GM18499 (cell line): Measurements from ENCODE around the gene PHF23.

Experiments
- ATAC-seq: cut with Tn5 transposase; IDR thresholded peaks from one replicate; pipeline ENCODE4 v1.9.1; 2021; ENCODE audit warnings: moderate number of reproducible peaks; ENCODE audit not compliant: insufficient read depth, unreplicated experiment

PHF23 gene

DNA sequence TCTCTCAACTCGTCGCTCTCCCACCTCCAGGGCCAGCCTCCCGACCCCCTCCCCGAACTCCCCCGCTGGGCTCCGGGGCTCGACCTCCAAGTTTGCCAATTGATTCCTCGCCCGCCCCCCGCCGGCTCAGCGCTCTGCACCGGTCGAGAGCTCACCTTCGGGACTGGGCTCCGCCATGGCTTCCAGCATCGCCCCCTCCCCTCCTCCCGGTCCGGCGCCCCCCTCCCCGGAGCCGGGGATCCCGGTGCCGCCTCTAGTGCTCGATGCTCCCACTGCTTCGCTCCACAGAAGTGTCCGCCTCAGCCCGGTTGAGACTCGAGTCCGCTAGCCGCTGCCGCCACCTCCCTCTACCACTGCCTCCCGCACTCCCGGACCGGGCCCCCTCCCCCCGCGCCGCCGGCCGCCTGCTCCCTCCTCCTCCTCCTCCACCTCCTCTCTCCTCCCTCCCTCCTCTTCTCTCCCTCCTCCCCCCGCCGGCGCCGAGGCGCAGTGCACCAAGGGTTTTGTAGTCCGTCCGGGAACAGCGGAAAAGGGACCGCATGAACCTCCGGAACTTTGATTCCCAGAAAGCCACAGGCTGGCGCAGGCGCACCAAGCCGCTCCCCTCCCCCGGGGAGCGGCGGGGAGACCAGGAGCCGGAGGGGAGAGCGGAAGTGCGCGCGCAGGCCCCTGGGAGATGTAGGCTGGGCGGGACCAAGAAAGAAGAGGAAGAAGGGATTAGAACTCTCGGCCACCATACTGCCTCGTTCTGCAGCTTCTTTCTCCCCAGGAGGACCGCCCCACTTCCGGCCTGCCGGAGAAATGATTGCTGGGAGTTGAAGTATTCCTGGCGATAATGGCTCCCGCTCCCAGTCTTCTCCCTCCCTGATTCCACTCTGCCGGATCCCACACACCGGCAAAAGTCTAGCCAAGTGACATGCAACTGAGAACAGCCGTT lies at the start of gene PHF23:
Gene PHF23 (minus strand): TSS at position 367 of the 937 bp plus-strand sequence. CDS start 178 bp downstream, at position 189.
- peak; percentile 32 for ATAC-seq

DNA sequence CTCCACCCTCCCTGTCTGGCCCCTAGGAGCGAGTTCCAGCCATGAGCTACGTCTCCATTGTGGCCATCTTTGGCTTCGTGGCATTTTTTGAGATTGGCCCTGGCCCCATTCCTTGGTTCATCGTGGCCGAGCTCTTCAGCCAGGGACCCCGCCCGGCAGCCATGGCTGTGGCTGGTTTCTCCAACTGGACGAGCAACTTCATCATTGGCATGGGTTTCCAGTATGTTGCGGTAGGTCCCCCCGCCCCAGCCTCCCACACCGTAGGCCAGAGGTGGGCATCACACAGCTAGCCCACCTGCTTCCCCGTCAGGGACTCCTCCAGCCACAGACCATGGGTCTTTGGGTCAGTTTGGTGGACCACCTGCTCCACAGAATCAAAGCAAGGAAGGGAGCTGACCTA lies 46.4 kb upstream of the PHF23 start:
- ATAC-seq = no peak

DNA sequence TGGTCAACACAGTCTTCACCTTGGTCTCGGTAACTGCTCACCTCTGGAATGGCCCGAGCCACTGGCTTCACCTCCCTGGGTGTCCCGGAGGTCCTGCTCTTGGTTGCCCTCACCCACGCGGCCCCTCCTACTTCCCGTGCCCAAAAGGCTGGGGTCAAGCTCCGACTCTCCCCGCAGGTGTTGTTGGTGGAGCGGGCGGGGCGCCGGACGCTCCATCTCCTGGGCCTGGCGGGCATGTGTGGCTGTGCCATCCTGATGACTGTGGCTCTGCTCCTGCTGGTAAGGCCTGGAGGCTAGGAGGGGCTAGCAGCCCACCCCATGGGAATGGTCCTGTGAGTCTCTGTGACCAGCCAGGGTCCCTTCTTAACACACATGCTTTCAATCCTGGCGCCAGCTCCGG lies 45.7 kb upstream of the PHF23 start:
- ATAC-seq = no peak

DNA sequence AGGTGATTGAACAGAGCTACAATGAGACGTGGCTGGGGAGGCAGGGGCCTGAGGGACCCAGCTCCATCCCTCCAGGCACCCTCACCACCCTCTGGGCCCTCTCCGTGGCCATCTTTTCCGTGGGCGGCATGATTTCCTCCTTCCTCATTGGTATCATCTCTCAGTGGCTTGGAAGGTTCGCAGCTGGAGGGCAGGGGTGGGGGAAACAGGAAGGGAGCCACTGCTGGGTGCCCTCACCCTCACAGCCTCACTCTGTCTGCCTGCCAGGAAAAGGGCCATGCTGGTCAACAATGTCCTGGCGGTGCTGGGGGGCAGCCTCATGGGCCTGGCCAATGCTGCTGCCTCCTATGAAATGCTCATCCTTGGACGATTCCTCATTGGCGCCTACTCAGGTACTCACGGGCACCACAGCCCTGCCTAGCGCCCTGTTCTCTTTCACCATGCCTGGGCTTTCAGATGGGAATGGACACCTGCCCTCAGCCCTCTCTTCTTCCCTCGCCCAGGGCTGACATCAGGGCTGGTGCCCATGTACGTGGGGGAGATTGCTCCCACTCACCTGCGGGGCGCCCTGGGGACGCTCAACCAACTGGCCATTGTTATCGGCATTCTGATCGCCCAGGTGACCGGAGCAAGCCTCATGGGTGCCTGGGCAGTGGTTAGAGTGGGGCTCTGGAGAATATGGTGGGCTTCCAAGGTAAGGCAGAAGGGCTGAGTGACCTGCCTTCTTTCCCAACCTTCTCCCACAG lies 44.4 kb upstream of the PHF23 start:
- no peak for ATAC-seq

DNA sequence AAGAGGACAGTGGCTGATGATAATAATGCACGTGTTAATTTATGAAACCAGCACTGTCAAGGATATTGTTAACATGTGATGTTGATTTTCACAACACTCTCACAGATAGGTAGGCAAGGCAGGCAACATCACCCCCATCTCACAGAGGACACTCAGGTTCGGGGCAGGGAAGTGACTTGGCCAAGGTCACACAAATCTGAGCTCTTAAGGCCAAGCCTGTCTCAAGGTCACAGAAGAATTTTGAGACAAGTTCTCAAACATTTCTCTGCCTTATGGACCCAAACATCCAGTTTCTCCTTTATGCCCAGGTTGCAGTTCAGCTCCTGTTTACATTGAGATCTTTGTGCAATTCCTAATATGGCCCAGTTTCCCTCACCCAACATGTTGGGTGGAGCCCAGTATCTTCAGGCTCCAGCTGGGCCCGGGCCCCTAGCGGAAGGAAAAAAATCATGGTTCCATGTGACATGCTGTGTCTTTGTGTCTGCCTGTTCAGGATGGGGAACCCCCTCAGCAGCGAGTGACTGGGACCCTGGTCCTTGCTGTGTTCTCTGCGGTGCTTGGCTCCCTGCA lies 43.6 kb upstream of the PHF23 start:
- no peak for ATAC-seq

DNA sequence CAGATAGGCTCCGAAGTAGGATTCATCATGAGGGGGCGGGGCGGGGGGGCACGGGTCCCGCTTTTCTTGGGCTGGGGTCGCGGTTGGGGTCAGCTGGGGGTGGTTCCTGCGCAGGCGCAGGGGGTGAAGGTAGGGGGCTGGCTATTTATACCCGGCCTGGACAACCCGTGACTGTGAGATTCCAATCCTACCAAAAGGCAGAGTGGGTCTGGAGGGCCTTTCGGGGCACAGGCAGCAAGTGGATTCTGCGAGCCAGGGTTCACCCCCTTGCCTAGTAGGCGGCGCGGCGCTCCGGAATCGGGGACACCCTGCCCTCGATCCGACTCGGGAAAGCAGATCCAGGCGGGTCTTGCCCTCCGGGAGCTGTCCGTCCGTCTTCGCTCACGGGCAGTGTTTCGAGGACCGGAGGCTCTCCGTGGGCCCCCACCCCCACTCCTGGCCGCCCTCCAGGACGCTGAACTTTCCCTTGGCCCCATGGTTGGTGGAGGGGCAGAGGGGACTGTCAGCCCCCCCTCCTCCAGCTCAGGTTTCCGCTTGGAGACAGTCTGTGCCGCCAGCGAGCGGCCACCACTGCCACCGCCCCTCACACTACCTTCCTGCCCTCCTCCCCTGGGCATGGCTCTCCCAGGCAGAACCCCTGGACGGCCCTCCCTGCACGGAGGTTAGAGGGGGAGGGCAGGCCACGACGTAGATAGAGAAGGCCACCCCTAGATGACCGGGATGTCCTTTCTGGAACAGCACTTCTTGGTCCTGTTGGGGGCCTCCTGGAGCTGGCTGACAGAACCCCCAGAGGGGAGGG lies 42.9 kb upstream of the PHF23 start:
- no peak for ATAC-seq

DNA sequence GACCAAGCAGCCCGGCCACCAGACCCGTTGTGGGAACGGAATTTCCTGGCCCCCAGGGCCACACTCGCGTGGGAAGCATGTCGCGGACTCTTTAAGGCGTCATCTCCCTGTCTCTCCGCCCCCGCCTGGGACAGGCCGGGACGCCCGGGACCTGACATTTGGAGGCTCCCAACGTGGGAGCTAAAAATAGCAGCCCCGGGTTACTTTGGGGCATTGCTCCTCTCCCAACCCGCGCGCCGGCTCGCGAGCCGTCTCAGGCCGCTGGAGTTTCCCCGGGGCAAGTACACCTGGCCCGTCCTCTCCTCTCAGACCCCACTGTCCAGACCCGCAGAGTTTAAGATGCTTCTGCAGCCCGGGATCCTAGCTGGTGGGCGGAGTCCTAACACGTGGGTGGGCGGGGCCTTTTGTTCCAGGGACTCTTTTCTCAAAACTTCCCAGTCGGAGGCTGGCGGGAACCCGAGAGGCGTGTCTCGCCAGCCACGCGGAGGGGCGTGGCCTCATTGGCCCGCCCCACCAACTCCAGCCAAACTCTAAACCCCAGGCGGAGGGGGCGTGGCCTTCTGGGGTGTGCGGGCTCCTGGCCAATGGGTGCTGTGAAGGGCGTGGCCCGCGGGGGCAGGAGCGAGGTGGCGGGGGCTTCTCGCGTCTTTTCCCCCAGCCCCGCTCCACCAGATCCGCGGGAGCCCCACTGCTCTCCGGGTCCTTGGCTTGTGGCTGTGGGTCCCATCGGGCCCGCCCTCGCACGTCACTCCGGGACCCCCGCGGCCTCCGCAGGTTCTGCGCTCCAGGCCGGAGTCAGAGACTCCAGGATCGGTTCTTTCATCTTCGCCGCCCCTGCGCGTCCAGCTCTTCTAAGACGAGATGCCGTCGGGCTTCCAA lies 42.1 kb upstream of the PHF23 start, which contains the start of gene SLC2A4:
Gene SLC2A4 (plus strand): TSS at position 645 of the 879 bp plus-strand sequence. CDS start 217 bp downstream, at position 862.
- ATAC-seq = no peak

DNA sequence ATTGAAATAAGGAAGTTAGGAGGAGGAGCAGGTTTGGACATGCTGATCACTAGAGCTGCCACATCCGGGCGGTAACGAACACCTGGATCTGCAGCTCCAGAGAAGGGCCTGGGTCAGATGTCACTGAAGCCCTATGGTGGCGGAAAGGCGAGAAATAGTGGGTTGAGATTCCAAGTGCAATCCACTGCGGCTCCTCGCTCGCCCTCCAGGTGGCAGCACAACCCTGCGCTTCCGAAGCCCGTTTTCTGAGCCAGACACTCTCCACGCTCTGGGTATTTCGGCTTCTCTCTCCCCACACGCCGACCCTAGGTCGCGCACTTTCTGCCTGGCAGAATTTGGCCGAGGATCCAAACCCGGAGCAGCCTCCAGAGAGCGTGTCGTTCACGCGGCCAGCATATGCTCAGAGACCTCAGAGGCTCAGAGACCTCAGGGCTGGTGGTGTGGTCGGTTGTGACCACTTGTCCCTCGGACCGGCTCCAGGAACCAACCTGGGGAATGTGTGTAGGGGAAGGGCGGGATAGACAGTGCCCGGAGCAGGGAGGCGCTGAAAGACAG lies 41.3 kb upstream of the PHF23 start:
- ATAC-seq = no peak

DNA sequence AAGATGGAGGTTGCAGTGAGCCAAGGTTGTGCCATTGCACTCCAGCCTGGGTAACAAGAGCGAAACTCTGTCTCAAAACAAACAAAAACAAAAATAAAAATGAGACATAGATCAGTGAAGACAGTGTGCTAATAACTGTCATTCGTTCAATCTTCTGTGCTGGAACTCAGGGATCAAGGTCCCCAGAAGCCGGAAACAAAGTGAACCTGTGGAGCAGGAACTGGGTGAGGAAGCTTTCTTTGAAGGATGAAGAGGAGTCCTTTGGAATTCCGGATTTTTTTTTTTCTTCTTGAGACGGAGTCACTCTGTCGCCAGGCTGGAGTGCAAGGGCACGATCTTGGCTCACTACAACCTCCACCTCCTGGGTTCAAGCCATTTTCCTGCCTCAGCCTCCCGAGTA lies 40.2 kb upstream of the PHF23 start:
- ATAC-seq = no peak

DNA sequence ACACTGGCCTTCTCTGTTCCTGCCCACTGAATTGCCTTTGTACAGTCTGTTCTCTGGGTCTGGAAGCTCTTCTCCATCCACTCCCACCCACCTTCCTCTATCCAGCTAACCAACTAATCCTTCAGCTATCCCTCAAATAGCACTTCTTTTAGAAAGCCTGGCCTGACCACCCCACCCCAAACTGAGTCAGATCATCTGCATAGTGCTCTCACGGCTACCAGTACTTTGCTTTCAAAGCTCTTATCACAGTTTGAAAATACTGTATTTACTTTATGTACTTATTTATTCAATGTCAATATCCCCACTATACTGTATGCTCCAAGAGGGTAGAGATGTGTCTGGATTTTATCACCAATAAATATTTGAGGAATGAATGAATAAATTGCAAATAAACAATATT lies 27.5 kb upstream of the PHF23 start:
- no peak for ATAC-seq

DNA sequence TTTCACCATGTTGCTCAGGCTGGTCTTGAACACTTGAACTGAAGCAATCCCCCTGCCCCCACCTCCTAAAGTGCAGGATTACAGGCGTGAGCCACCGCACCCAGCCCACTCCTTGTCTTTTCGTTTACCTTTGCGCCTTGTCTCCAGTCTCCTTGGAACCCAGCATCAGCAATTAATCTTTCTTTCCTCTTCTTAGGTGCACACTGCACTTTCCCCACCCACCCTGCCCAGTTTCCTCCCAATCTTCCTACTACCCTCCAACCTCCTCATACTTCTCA lies 24.5 kb upstream of the PHF23 start:
- no peak for ATAC-seq

DNA sequence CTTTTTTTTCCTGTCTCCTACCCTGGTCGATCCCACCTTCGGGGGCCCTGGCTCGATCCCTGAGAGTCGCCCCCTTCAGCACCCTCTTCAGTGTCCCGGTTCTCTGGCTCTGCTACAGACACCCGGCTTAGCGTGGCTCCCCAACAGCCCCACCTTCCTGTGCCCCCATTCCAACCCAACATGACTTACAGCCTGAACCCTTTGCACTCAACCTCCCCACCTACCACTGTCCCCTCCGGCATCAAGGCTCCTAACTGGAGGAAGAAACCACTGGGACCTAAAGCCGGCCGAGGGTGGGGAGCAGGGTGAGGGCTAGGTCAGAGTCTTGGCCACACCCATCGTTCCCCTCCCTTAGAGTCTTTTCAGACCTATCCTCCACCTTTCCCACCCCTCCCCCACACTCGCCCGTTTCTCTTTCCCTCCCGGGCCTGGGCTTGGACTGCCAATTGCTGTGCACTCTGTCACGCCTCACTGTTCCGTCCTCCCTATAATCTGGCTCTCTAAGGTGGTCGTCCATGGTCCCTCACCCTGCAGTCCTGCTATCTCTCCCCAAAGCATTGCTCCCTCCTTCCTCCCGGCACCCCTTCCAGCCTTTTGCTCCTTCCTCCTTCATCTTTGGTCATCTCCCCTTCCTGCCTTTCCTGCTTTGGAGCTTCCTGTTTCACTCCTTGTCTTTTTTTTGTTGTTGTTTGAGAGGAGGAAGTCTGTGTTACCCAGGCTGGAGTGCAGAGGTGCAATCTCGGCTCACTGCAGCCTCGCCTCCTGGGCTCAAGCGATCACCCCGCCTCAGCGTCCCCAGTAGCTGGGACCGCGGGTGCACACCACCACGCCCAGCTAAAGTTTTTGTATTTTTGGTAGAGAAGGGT lies 23.9 kb upstream of the PHF23 start:
- no peak for ATAC-seq

DNA sequence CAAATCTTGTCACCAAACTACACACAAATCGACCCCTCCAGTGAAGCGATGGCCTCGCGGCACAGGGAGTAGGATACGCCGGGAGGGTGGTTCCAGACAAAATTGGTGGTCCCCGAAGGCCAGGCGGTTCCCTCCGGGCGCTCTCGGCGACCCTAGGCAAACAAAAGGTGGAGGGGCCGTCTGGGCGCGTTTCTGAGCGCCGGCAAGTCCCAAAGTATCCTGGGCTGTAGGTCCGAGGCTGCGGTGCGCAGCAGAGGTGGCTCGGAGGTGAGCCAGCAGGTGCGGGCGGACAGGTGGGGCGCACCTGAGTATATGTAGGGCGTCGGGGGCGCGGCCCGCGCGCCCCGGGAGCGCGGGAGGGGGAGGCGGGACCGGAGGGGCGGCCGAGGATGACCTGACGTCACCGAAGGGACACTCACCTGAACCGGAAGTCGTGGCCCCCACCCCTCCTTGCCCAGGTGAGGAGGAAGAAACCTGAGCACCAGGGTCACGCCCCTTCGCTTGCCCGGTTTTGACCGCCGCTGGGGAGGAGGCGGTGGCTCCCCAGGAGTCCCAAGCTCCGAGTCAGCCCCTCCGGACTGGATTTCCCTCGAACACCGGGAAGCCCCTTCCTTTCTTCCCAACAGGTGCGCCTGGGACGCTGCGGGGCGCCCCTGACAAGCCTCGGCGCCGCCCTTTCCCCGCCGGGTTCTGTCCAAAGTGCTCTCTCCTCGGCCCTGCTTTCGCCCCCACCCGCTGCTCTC lies 23.1 kb upstream of the PHF23 start, which contains the start of gene CLDN7:
Gene CLDN7 (minus strand): TSS at position 287 of the 743 bp plus-strand sequence. CDS start 435 bp downstream, outside the sequence.
- no peak for ATAC-seq

DNA sequence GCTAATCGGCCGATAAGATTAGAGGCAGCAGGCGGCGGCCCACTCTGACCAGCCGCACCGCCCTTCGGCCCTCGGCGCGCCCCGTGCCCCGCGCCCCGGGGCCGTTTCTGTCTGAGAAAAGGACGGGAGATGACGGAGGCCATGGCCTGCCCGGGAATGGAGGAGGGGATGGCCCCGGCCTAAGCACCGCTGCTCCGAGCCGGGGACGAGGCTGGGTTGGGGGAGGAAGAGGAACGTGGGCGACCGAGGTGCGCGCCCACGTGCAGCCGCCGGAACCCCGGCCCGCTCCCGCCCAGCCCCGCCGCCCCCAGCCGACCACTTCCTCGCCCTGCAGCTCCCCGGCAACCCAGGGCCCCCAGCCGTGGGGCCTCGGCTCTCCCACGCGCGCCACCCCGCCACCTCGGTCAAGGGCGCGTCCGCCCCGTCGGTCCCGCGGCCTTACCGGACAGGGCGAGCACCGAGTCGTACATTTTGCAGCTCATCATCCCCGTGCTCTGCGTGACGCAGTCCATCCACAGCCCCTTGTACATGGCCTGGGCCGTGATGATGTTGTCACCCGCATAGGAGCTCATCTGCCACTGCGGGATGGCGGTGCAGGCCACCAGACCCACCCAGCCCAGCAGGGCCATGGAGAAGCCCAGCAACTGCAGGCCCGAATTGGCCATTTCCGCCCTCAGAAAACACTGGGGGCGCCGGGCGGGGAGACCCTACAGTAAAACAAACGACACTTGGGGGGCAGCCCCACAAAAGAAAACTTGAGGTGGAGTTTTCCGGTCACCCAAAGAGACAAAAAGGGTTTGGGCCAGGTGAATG lies 22.3 kb upstream of the PHF23 start:
- no peak for ATAC-seq

DNA sequence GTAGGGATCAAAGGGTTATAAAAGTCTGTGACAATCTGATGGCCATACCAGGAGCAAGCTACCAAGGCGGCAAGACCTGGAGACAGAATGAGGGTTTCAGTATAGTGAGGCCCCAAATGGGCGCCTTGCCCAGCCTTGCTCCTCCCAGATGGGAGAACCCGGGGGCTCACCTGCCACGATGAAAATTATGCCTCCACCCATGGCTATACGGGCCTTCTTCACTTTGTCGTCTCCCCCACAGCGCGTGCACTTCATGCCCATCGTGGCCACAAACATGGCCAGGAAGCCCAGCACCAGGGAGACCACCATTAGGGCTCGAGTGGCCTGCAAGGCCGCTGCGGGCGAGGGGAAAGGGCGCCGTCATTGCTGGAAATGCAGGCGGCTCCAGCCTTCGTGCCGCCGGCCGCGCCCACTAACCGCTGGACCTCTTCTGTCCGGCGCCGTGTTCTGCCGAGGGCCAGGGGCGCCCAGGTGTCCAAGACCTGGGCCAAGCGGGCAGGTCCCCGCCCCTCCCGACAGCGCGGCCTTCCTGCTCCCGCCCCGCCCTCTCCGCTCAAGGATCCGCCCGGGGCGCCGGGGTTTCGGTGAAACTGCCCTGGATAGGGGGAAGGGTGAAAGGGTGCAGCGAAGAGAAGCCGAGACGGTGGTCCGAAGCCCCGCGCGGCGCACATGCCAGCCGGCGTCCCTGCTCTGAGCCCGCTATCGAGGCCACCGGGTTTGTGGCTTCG lies 21.6 kb upstream of the PHF23 start:
- no peak for ATAC-seq

DNA sequence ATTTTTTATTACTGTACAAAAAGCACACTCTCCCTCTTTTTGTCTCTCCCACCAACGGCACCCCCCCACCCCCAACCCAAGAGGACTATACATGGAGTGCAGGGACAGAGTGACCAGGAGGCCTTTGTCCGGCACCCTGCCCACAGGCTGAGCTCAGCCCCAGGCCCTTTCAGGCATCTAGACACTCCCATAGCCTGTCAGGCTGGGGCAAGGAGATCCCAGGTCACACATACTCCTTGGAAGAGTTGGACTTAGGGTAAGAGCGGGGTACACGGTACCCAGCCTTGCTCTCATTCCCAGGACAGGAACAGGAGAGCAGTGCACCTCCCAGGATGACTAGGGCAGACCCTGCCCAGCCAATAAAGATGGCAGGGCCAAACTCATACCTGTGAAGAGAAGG lies 20.9 kb upstream of the PHF23 start:
- no peak for ATAC-seq
